Fibroblast of skin of right quadriceps (primary cell): Measurements from ENCODE around the gene TRAM1L1.

ENCODE experiments used
- DNase-seq: peaks from one replicate; pipeline ENCODE4 v3.0.0-alpha.2; 2013

Gene TRAM1L1

GRCh38 chr4:117084866-117085701, at the start of gene TRAM1L1:
Gene TRAM1L1, minus strand, starts transcription at chr4:117085576. Its CDS starts 183 bp downstream, at chr4:117085393.
- peak; percentile 83 for DNase-seq

- peak; percentile 73 for DNase-seq
Measured at GRCh38 chr4:117134386-117134785, 49.0 kb upstream of the TRAM1L1 start.

GRCh38 chr4:117096886-117097285, 11.5 kb upstream of the TRAM1L1 start:
- no peak for DNase-seq

GRCh38 chr4:117096462-117096861, 11.1 kb upstream of the TRAM1L1 start:
- no peak for DNase-seq

- peak; percentile 67 for DNase-seq
Measured at GRCh38 chr4:117093571-117093970, 8.2 kb upstream of the TRAM1L1 start.

- DNase-seq: no peak
Measured at GRCh38 chr4:117077760-117078159, 7.6 kb downstream of the TRAM1L1 start.

GRCh38 chr4:117068120-117068519, 17.3 kb downstream of the TRAM1L1 start:
- no peak for DNase-seq

GRCh38 chr4:117063961-117064696, 21.2 kb downstream of the TRAM1L1 start:
- peak; percentile 56 for DNase-seq

- no peak for DNase-seq
Measured at GRCh38 chr4:117042962-117043361, 42.4 kb downstream of the TRAM1L1 start.
